ENCODE results near the gene PIGP.
"Not testable (repeated sequence)": the region's sequence is repeated elsewhere in the genome, so short reads cannot be mapped to it uniquely, and the experiment has no call there.

PIGP gene

GRCh38 chr21:37043818-37044217 lies 29.1 kb downstream of the PIGP start:
- DNase-seq, result no peak
- no peaks in the 10 kb centered on the region for H3K36me3 Mint-ChIP-seq (ENCODE audit: low read depth)
- no peak overlapping the region for H3K4me3 Mint-ChIP-seq
- H3K4me1 Mint-ChIP-seq, result peaks cover 11% of the 10 kb centered on the region
- no peak overlapping the region for H3K27ac Mint-ChIP-seq
- ATAC-seq, result no peak
- no peaks in the 10 kb centered on the region for H3K27me3 Mint-ChIP-seq
- no peaks in the 10 kb centered on the region for H3K9me3 Mint-ChIP-seq

- Mint-ChIP-seq H3K4me1 (peaks cover 11% of the 10 kb centered on the region), H3K4me3 (no peak overlapping the region), H3K27me3 (no peaks in the 10 kb centered on the region), H3K9me3 (no peaks in the 10 kb centered on the region), H3K36me3 (ENCODE audit: low read depth) (no peaks in the 10 kb centered on the region), H3K27ac (no peak overlapping the region)
- ATAC-seq, result no peak
- no peak for DNase-seq
These were observed 31.1 kb downstream of the PIGP start for GRCh38 chr21:37041706-37042271.

- DNase-seq (no peak), ATAC-seq (no peak)
- Mint-ChIP-seq H3K36me3 (ENCODE audit: low read depth) (no peaks in the 10 kb centered on the region), H3K9me3 (no peaks in the 10 kb centered on the region), H3K4me1 (peaks cover 6% of the 10 kb centered on the region), H3K27me3 (peaks cover 3% of the 10 kb centered on the region), H3K4me3 (no peak overlapping the region), H3K27ac (no peak overlapping the region)
These were observed 32.7 kb downstream of the PIGP start for GRCh38 chr21:37040212-37040611.

GRCh38 chr21:37039411-37040075 lies 33.3 kb downstream of the PIGP start:
- no peaks in the 10 kb centered on the region for H3K9me3 Mint-ChIP-seq
- no peak for DNase-seq
- no peaks in the 10 kb centered on the region for H3K4me1 Mint-ChIP-seq

GRCh38 chr21:37036177-37036576 lies 36.7 kb downstream of the PIGP start:
- Mint-ChIP-seq H3K27ac (no peak overlapping the region), H3K9me3 (no peaks in the 10 kb centered on the region), H3K27me3 (peaks cover 4% of the 10 kb centered on the region), H3K4me1 (peaks cover 2% of the 10 kb centered on the region), H3K36me3 (ENCODE audit: low read depth) (no peaks in the 10 kb centered on the region), H3K4me3 (no peak overlapping the region)
- no peak for ATAC-seq
- no peak for DNase-seq

More at GRCh38 chr21:37039411-37040075, 33.3 kb downstream of the PIGP start:
- no peaks in the 10 kb centered on the region for H3K36me3 Mint-ChIP-seq (ENCODE audit: low read depth)
- H3K27me3 Mint-ChIP-seq, result peaks cover 3% of the 10 kb centered on the region
- ATAC-seq, result no peak
- no peak overlapping the region for H3K27ac Mint-ChIP-seq
- no peak overlapping the region for H3K4me3 Mint-ChIP-seq

GRCh38 chr21:37034394-37034793 lies 38.5 kb downstream of the PIGP start:
- not testable (repeated sequence) for DNase-seq; H3K4me3 Mint-ChIP-seq; H3K4me1 Mint-ChIP-seq; H3K9me3 Mint-ChIP-seq; ATAC-seq; H3K27me3 Mint-ChIP-seq; H3K27ac Mint-ChIP-seq; H3K36me3 Mint-ChIP-seq (ENCODE audit: low read depth)

GRCh38 chr21:37032877-37033471 lies 39.9 kb downstream of the PIGP start:
- ATAC-seq, result peak; percentile 75
- H3K9me3 Mint-ChIP-seq, result no peaks in the 10 kb centered on the region
- H3K27ac Mint-ChIP-seq, result no peak overlapping the region
- H3K36me3 Mint-ChIP-seq (ENCODE audit: low read depth), result no peaks in the 10 kb centered on the region
- H3K4me3 Mint-ChIP-seq, result no peak overlapping the region
- H3K27me3 Mint-ChIP-seq, result peaks cover 4% of the 10 kb centered on the region
- H3K4me1 Mint-ChIP-seq, result peaks cover 2% of the 10 kb centered on the region
- no peak for DNase-seq

GRCh38 chr21:37032293-37032692 lies 40.6 kb downstream of the PIGP start:
- no peak overlapping the region for H3K27ac Mint-ChIP-seq
- no peaks in the 10 kb centered on the region for H3K36me3 Mint-ChIP-seq (ENCODE audit: low read depth)
- H3K27me3 Mint-ChIP-seq, result peaks cover 4% of the 10 kb centered on the region
- no peaks in the 10 kb centered on the region for H3K9me3 Mint-ChIP-seq
- ATAC-seq, result no peak
- no peak overlapping the region for H3K4me3 Mint-ChIP-seq
- H3K4me1 Mint-ChIP-seq, result peaks cover 2% of the 10 kb centered on the region
- no peak for DNase-seq

GRCh38 chr21:37030864-37031263 lies 42.0 kb downstream of the PIGP start:
- Mint-ChIP-seq H3K9me3 (no peaks in the 10 kb centered on the region), H3K4me3 (no peak overlapping the region), H3K27ac (no peak overlapping the region), H3K27me3 (peaks cover 1% of the 10 kb centered on the region), H3K36me3 (ENCODE audit: low read depth) (no peaks in the 10 kb centered on the region), H3K4me1 (peaks cover 2% of the 10 kb centered on the region)
- ATAC-seq (no peak), DNase-seq (no peak)

GRCh38 chr21:37028570-37028969 lies 44.3 kb downstream of the PIGP start:
- Mint-ChIP-seq H3K27ac (no peak overlapping the region), H3K9me3 (no peaks in the 10 kb centered on the region)
- no peak for DNase-seq

GRCh38 chr21:37026499-37026898 lies 46.4 kb downstream of the PIGP start:
- H3K27me3 Mint-ChIP-seq, result peaks cover under 1% of the 10 kb centered on the region
- no peak for ATAC-seq
- H3K9me3 Mint-ChIP-seq, result no peaks in the 10 kb centered on the region
- no peaks in the 10 kb centered on the region for H3K4me1 Mint-ChIP-seq
- no peak overlapping the region for H3K4me3 Mint-ChIP-seq
- H3K27ac Mint-ChIP-seq, result no peak overlapping the region
- no peaks in the 10 kb centered on the region for H3K36me3 Mint-ChIP-seq (ENCODE audit: low read depth)
- no peak for DNase-seq

More at GRCh38 chr21:37028570-37028969, 44.3 kb downstream of the PIGP start:
- Mint-ChIP-seq H3K27me3 (peaks cover 1% of the 10 kb centered on the region), H3K4me1 (peaks cover 2% of the 10 kb centered on the region), H3K4me3 (no peak overlapping the region), H3K36me3 (ENCODE audit: low read depth) (no peaks in the 10 kb centered on the region)
- ATAC-seq, result no peak

GRCh38 chr21:37017951-37018679 lies 54.8 kb downstream of the PIGP start:
- Mint-ChIP-seq H3K4me1 (no peaks in the 10 kb centered on the region), H3K27me3 (peaks cover 7% of the 10 kb centered on the region), H3K9me3 (no peaks in the 10 kb centered on the region), H3K4me3 (no peak overlapping the region), H3K36me3 (ENCODE audit: low read depth) (no peaks in the 10 kb centered on the region), H3K27ac (no peak overlapping the region)
- DNase-seq (no peak), ATAC-seq (no peak)

Data from activated naive CD8-positive, alpha-beta T cell treated with anti-CD3 and anti-CD28 coated beads, Interleukin-2, amount 50 U/mL, for 24 hours (primary cell).